Lower leg skin (tissue), 3 donors: Measurements from ENCODE around the gene DLGAP1.

Experiments
- CTCF ChIP-seq, 3 donors: fragments of 450-650 bp; IDR thresholded peaks; one replicate each; pipeline ENCODE4 v1.5.1; 2016; ENCODE audit warnings: antibody characterized with exemption in 3 of 3, mild to moderate bottlenecking in 3 of 3, moderate library complexity in 2 of 3
- POLR2A ChIP-seq, 2 donors: fragments of 450-650 bp; IDR thresholded peaks; one replicate each; pipeline ENCODE4 v1.6.1; 2016 to 2017; ENCODE audit warnings: antibody characterized with exemption in 2 of 2, mild to moderate bottlenecking in 1 of 2, moderate library complexity in 1 of 2

DNA sequence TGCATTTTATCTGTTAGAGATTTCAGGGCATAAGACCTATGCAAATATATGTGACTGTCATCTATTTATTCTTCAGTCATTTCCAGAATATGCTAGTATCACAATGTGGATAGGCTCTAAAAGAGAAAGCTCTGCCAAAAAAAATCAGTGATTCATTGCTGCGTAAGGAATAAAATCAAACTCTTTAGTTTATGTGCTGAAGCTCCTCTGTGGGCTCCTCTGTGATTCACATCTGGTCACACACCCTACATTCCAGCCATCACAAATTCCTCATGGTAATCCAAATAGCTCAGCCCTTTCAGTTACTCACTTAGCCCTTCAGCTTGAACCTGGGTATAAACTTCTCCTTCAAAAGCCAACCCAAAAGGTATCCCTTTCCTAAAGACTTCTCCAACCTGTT, 21.4 kb downstream of the DLGAP1 start:
- TF ChIP-seq CTCF (IDR thresholded peaks at IDR 0.05) (no peak), POLR2A (IDR thresholded peaks at IDR 0.05) (no peak)
